SW480 (cell line): ENCODE measurements around the gene HMX1.

Experiments
- DNase-seq: peaks from one replicate; pipeline ENCODE4 v3.0.0-alpha.2; 2016; ENCODE audit warnings: low spot score

Gene HMX1

GRCh38 chr4:8840816-8841455, 30.7 kb downstream of the HMX1 start:
- DNase-seq: no peak

- DNase-seq: no peak
Observed at GRCh38 chr4:8840006-8840793, 31.4 kb downstream of the HMX1 start.

DNA sequence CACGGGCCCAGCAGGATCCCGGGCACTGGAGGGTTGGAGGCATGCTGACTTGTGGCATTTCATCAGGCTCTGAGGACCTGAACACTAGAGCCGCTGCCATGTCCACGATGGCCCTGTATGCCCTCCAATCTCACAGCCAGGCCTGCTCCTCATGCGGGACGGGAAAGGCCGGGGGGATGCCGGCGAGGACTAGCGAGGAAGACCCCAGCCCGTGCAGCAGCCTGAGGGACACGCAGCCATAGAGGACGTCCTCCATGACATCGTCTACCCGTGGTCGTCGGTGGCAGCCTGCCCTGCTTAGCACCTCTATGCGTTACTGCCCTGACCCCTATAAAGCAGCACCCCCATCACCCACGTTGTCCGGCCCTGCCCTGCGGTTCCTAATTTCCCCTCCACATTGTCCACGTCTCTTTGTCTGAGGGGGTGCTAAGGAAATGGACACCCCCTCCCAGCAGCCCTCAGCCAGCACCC, 32.6 kb downstream of the HMX1 start:
- DNase-seq: no peak

GRCh38 chr4:8838296-8838960, 33.2 kb downstream of the HMX1 start:
- no peak for DNase-seq

DNA sequence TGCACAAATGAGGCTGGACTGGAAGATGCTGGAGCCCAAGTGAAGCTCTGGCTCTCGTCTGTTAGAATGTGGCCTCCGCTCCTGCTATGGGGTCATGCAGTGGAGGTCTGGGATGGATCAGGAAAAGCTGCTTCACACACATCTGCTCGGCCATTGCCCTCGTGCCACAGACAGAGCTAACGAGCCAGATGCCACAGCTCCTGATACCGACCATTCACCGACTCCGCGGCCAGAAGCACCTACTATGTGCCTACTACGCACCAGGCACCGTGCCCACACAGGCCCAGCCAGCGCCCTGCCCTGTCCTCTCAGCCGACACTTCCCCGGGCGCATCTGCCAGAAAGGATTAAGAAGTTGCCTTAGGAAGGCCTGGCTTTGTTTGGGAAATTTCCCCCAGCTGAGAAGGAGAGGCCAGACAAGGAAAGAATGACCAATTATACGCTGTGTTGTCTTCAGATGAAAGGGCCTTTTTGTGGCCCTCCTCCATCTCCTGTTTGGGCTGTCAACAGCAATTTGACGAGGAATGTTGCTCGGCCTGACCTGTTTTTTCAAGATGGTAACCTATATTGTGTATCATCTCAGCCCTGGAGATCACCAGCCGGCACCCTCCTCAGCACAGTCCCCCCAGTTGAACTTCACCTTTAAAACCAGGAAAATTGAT, 34.3 kb downstream of the HMX1 start:
- DNase-seq: no peak

- DNase-seq: no peak
Observed at GRCh38 chr4:8836664-8837171, 34.9 kb downstream of the HMX1 start.

DNA sequence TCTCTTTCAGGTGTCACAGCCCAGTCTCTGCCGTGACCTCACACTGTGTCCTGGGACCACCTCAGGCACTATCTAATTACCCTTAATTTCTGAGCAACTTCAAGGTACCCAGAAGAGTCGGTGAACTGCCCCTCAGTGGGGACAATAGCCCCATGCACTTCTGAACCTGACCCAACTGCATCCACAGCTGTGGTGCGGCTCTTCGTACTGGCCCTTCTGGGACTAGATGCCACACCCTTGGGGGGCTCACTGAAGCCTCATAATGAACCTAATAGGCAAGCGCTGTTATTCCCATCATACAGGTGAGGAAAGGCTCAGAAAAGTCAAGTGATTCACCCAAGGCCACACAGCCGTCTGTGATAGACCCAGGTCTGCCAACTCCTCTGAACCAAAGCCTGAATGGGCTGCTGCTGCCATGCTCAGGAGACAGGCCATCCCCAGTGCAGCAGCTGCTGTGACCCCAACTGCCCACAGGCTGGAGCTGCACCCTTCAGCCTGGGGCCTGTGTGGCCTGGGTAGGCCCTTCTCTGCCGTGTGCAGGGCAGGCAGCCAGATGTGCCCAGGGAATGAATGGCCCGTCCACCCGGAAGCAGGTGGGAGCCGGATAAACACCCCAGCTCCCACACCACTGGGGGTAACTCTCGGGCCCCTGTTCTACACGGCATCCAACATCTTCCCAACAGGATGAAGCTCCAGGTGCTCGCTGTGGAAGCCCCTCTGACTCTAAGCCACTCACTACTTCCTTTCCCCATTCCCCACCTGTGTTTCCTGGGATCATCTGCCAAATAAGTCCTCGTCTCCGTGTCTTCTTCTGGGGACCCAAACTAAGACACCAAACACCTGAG, 35.9 kb downstream of the HMX1 start:
- DNase-seq: no peak

- no peak for DNase-seq
Observed at GRCh38 chr4:8834681-8835220, 36.9 kb downstream of the HMX1 start.

DNA sequence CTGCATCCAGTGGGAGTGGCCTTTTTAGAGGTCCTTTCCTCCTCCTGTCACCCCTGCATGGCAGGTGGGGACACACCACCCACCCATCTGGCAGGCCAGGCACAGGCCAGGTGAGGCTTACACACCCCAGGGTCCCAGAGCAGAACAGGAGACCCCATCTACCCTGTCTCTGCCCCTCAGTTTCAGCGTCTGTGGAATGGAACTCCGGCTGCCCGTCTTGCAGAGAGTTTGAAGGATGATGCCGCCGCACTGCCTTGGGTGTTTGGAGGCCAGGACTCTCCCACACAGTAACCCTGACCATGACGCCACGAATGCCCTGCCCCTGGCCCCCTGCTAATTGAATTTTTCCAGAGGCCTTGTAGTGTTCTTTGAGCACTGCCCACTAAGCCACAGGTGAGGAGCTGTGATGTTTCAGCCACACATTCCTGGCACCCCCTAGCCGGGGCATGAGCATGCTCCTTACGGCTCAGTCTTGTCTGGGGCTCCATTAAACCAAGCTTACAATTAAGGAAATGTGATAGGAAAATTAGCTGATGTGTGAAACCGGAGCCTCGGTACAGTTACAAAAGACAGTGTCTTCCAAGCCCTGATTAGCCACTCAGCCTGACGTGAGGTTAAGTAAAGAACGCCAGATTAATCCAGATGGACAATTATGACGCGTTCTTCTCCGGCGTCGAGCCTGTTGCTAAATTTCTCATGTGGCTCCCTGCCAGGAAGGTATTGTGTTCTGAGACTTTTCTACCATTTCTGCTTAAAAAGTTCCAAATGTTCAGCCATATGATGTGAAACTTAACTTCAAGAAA, 39.3 kb downstream of the HMX1 start:
- DNase-seq: no peak

GRCh38 chr4:8831221-8832112, 40.2 kb downstream of the HMX1 start:
- no peak for DNase-seq

GRCh38 chr4:8830611-8831200, 40.9 kb downstream of the HMX1 start:
- no peak for DNase-seq

- DNase-seq: no peak
Observed at GRCh38 chr4:8830056-8830455, 41.6 kb downstream of the HMX1 start.

GRCh38 chr4:8829584-8829983, 42.1 kb downstream of the HMX1 start:
- no peak for DNase-seq

- no peak for DNase-seq
Observed at GRCh38 chr4:8828869-8829268, 42.8 kb downstream of the HMX1 start.

- DNase-seq: no peak
Observed at GRCh38 chr4:8821151-8821950, 50.3 kb downstream of the HMX1 start.

- no peak for DNase-seq
Observed at GRCh38 chr4:8820178-8821102, 51.2 kb downstream of the HMX1 start.
